Upper lobe of left lung (tissue), 4 donors: ENCODE results near the gene GGT5.

Experiments
- CTCF ChIP-seq, 6 experiments: fragments of 450-650 bp in 4 of 6; fragments of 200-600 bp in 2 of 6; sonication (generic) in 2 of 6; IDR thresholded peaks; one replicate each; pipeline ENCODE4 v1.5.1; 2016 to 2019; ENCODE audit warnings: antibody characterized with exemption in 6 of 6
- POLR2AphosphoS5 ChIP-seq, 2 donors: sonication (generic); formaldehyde crosslinking; IDR thresholded peaks; one replicate each; pipeline ENCODE4 v1.5.1; 2017; ENCODE audit warnings: antibody characterized with exemption in 2 of 2

GRCh38 chr22:24240381-24240780 is 4.5 kb downstream of the GGT5 start:
- TF ChIP-seq CTCF (IDR thresholded peaks at IDR 0.05) (no peak), POLR2AphosphoS5 (IDR thresholded peaks at IDR 0.05) (no peak)
